GF-D8 (cell line): ENCODE data around the gene MED6.

Source experiments
- DNase-seq: peaks from one replicate; lab custom pipeline; 2025; lab: John Stamatoyannopoulos, UW

MED6 gene

GRCh38 chr14:70600382-70601157 lies at the start of gene MED6:
TSS of gene MED6 (minus strand) at chr14:70600655. CDS start at chr14:70600637, 18 bp downstream.
- DNase-seq, result peak; percentile 37

GRCh38 chr14:70649803-70650202 lies 49.3 kb upstream of the MED6 start:
- no peak for DNase-seq

- no peak for DNase-seq
Observed at GRCh38 chr14:70648346-70648745, 47.9 kb upstream of the MED6 start.

GRCh38 chr14:70646705-70647104 lies 46.2 kb upstream of the MED6 start:
- no peak for DNase-seq

GRCh38 chr14:70645892-70646291 lies 45.4 kb upstream of the MED6 start:
- no peak for DNase-seq

GRCh38 chr14:70643967-70644366 lies 43.5 kb upstream of the MED6 start:
- no peak for DNase-seq

GRCh38 chr14:70642303-70643235 lies 42.1 kb upstream of the MED6 start:
- no peak for DNase-seq

- DNase-seq, result no peak
Observed at GRCh38 chr14:70641548-70642302, 41.3 kb upstream of the MED6 start, which contains the start of gene TTC9. TSS of gene TTC9 (plus strand) at chr14:70641916. CDS start at chr14:70642130, 214 bp downstream.

- DNase-seq, result no peak
Observed at GRCh38 chr14:70640938-70641547, 40.6 kb upstream of the MED6 start.

- no peak for DNase-seq
Observed at GRCh38 chr14:70638416-70638815, 38.0 kb upstream of the MED6 start.

- no peak for DNase-seq
Observed at GRCh38 chr14:70635971-70636595, 35.6 kb upstream of the MED6 start.

- no peak for DNase-seq
Observed at GRCh38 chr14:70631948-70632347, 31.5 kb upstream of the MED6 start.

- DNase-seq, result no peak
Observed at GRCh38 chr14:70624972-70625371, 24.5 kb upstream of the MED6 start.

- DNase-seq, result no peak
Observed at GRCh38 chr14:70622111-70622712, 21.8 kb upstream of the MED6 start.

GRCh38 chr14:70619708-70620107 lies 19.3 kb upstream of the MED6 start:
- no peak for DNase-seq

- DNase-seq, result no peak
Observed at GRCh38 chr14:70618314-70618713, 17.9 kb upstream of the MED6 start.

- DNase-seq, result no peak
Observed at GRCh38 chr14:70616646-70617045, 16.2 kb upstream of the MED6 start.

- no peak for DNase-seq
Observed at GRCh38 chr14:70611216-70611615, 10.8 kb upstream of the MED6 start.

GRCh38 chr14:70602254-70602653 lies 1.8 kb upstream of the MED6 start:
- DNase-seq, result no peak

GRCh38 chr14:70601162-70601561 lies 707 bp upstream of the MED6 start:
- DNase-seq, result no peak

- no peak for DNase-seq
Observed at GRCh38 chr14:70599345-70599744, 1.1 kb downstream of the MED6 start.
